ENCODE measurements around the gene ATP2B3. TPM values are rescaled to one million over a fixed set of nuclear protein-coding genes. Genes with fewer than 3 reads are reported as not detected.

The ATP2B3 gene
- polyA plus RNA-seq, 1 donor from 2014 or later, result 5.3 TPM

- H2AFZ ChIP-seq (ENCODE audit: low read depth, low read length), result no peak overlapping the region
- H3K4me3 ChIP-seq (ENCODE audit: low read length), result no peak overlapping the region
- no peaks in the 10 kb centered on the region for H3K36me3 ChIP-seq (ENCODE audit: insufficient read depth, low read length)
- H3K27me3 ChIP-seq (ENCODE audit: insufficient read depth, low read depth, low read length), result no peaks in the 10 kb centered on the region
- no peaks in the 10 kb centered on the region for H3K9me2 ChIP-seq (ENCODE audit: insufficient read depth, low read length)
- H3K4me2 ChIP-seq (ENCODE audit: low read length), result no peak overlapping the region
- no peaks in the 10 kb centered on the region for H3K9me3 ChIP-seq (ENCODE audit: low read length)
- no peak overlapping the region for H3K9ac ChIP-seq (ENCODE audit: low read length)
- TF ChIP-seq REST (IDR thresholded peaks at IDR 0.05; ENCODE audit: borderline replicate concordance) (no peak), RAD21 (conservative IDR thresholded peaks at IDR 0.05) (no peak), MXI1 (conservative IDR thresholded peaks at IDR 0.05; ENCODE audit: poor library complexity, severe bottlenecking) (no peak), SMC3 (conservative IDR thresholded peaks at IDR 0.05; ENCODE audit: poor library complexity) (no peak), EZH2 (IDR thresholded peaks at IDR 0.05; ENCODE audit: borderline replicate concordance, insufficient read depth, low read length, poor library complexity, severe bottlenecking) (no peak), POLR2AphosphoS5 (IDR thresholded peaks at IDR 0.05) (no peak), CTCF (IDR thresholded peaks at IDR 0.05; ENCODE audit: poor library complexity, severe bottlenecking) (no peak), EP300 (conservative IDR thresholded peaks at IDR 0.05; ENCODE audit: poor library complexity, severe bottlenecking) (no peak), TAF1 (IDR thresholded peaks at IDR 0.05; ENCODE audit: low read depth) (no peak)
- H3F3A ChIP-seq (ENCODE audit: insufficient read depth, low read length, poor library complexity, severe bottlenecking), result no peaks in the 10 kb centered on the region
- H3K27ac ChIP-seq (ENCODE audit: low read length), result no peak overlapping the region
- H3K79me2 ChIP-seq (replicated peaks; ENCODE audit: insufficient read depth, low read length), result no peaks in the 10 kb centered on the region
- H4K20me1 ChIP-seq (ENCODE audit: insufficient read depth), result no peaks in the 10 kb centered on the region
Measured at GRCh38 chrX:153509592-153509991, 7.8 kb upstream of the ATP2B3 start.

GRCh38 chrX:153510383-153510782 is 7.1 kb upstream of the ATP2B3 start:
- Histone ChIP-seq H3K9me2 (ENCODE audit: insufficient read depth, low read length) (no peaks in the 10 kb centered on the region), H3K9me3 (ENCODE audit: low read length) (no peaks in the 10 kb centered on the region)

More at GRCh38 chrX:153510383-153510782, 7.1 kb upstream of the ATP2B3 start:
- H3K27ac ChIP-seq (ENCODE audit: low read length), result no peak overlapping the region
- no peak overlapping the region for H2AFZ ChIP-seq (ENCODE audit: low read depth, low read length)
- no peaks in the 10 kb centered on the region for H3F3A ChIP-seq (ENCODE audit: insufficient read depth, low read length, poor library complexity, severe bottlenecking)
- H3K9ac ChIP-seq (ENCODE audit: low read length), result no peak overlapping the region
- no peaks in the 10 kb centered on the region for H4K20me1 ChIP-seq (ENCODE audit: insufficient read depth)
- H3K79me2 ChIP-seq (replicated peaks; ENCODE audit: insufficient read depth, low read length), result no peaks in the 10 kb centered on the region
- no peak overlapping the region for H3K4me2 ChIP-seq (ENCODE audit: low read length)
- TF ChIP-seq RAD21 (conservative IDR thresholded peaks at IDR 0.05) (no peak), EP300 (conservative IDR thresholded peaks at IDR 0.05; ENCODE audit: poor library complexity, severe bottlenecking) (no peak), TAF1 (IDR thresholded peaks at IDR 0.05; ENCODE audit: low read depth) (no peak), SMC3 (conservative IDR thresholded peaks at IDR 0.05; ENCODE audit: poor library complexity) (no peak), MXI1 (conservative IDR thresholded peaks at IDR 0.05; ENCODE audit: poor library complexity, severe bottlenecking) (no peak), POLR2AphosphoS5 (IDR thresholded peaks at IDR 0.05) (no peak), CTCF (IDR thresholded peaks at IDR 0.05; ENCODE audit: poor library complexity, severe bottlenecking) (no peak), EZH2 (IDR thresholded peaks at IDR 0.05; ENCODE audit: borderline replicate concordance, insufficient read depth, low read length, poor library complexity, severe bottlenecking) (no peak), REST (IDR thresholded peaks at IDR 0.05; ENCODE audit: borderline replicate concordance) (no peak)
- no peak overlapping the region for H3K4me3 ChIP-seq (ENCODE audit: low read length)
- H3K27me3 ChIP-seq (ENCODE audit: insufficient read depth, low read depth, low read length), result no peaks in the 10 kb centered on the region
- H3K36me3 ChIP-seq (ENCODE audit: insufficient read depth, low read length), result no peaks in the 10 kb centered on the region

Data from neural cell (in vitro differentiated cells).